HCT116 (cell line): Measurements from ENCODE around the gene LOXHD1. TPM values are rescaled to one million over a fixed set of nuclear protein-coding genes. Genes with fewer than 3 reads are reported as not detected.
A peak's percentile ranks its signal among the peaks of the same experiment; 100 is the strongest.

ENCODE experiments used
- ATAC-seq: fragments of 200-7000 bp; cut with Tn5 transposase; 2 replicates; pipeline ENCODE4 v1.9.1; 2020; ENCODE audit warnings: mild to moderate bottlenecking, moderate library complexity
- BruUV-seq: library from RNA; stranded (reverse); fragments of 400-500 nt; replicated peaks from 2 replicates; lab custom pipeline; 2021; lab: Mats Ljungman, UMichigan
- CTCF ChIA-PET: fragments of 300-600 bp; sonication (Branson Sonifier 250); formaldehyde crosslinking; loops from one replicate; lab custom pipeline; 2021; ENCODE audit warnings: antibody characterized with exemption; lab: Charles Lee
- POLR2A ChIA-PET: fragments of 300-600, 350-600 bp; sonication (Branson Sonifier 250); formaldehyde crosslinking; loops from one replicate; lab custom pipeline; 2021; ENCODE audit warnings: antibody characterized with exemption; lab: Charles Lee
- RAD21 ChIA-PET, 2 experiments: fragments of 300-600 bp; sonication (Branson Sonifier 250); formaldehyde crosslinking; loops; one replicate each; lab custom pipeline; 2023; ENCODE audit warnings: low total read pairs in 2 of 2; ENCODE audit not compliant: uncharacterized antibody in 2 of 2, unreplicated experiment in 2 of 2, low non-redundant PET in 1 of 2; lab: Charles Lee
- DNase-seq: peaks from one replicate; pipeline ENCODE4 v3.0.0-alpha.2; 2010; ENCODE audit warnings: low read depth, low spot score
- H2AFZ ChIP-seq: fragments of 200-600 bp; shearing (Covaris generic), sonication (generic); 2 replicates; pipeline ENCODE4 v1.6.1; 2017; ENCODE audit warnings: low read depth, mixed run types, mixed read lengths, antibody characterized with exemption, low read length; ENCODE audit not compliant: poor library complexity, severe bottlenecking
- H3K27ac ChIP-seq: 2 replicates; pipeline ENCODE4 v1.5.1; 2012; ENCODE audit warnings: low read depth, low read length
- H3K27me3 ChIP-seq: fragments of 200-600 bp; sonication (generic); 2 replicates; pipeline ENCODE4 v1.6.1; 2016; ENCODE audit warnings: mixed run types, low read length, mixed read lengths; ENCODE audit not compliant: insufficient read depth
- H3K36me3 ChIP-seq, 2 experiments: fragments of 200-500 bp in 1 of 2; fragments of 200-600 bp in 1 of 2; sonication (Bioruptor generic) in 1 of 2; sonication (generic) in 1 of 2; 2 replicates each; pipeline versions ENCODE4 v1.5.1 to v1.6.1; 2014 to 2016; ENCODE audit warnings: low read length in 2 of 2, inconsistent platforms in 1 of 2, mixed read lengths in 1 of 2, mixed run types in 1 of 2; ENCODE audit not compliant: insufficient read depth in 2 of 2, control insufficient read depth in 1 of 2
- H3K4me1 ChIP-seq, 2 experiments: fragments of 200-600 bp in 1 of 2; sonication (generic) in 1 of 2; 2 replicates each; pipeline versions ENCODE4 v1.5.1 to v1.6.1; 2012 to 2017; ENCODE audit warnings: low read length in 2 of 2, inconsistent platforms in 1 of 2, mild to moderate bottlenecking in 1 of 2, mixed read lengths in 1 of 2, mixed run types in 1 of 2, moderate library complexity in 1 of 2; ENCODE audit not compliant: insufficient read depth in 2 of 2, control insufficient read depth in 1 of 2
- H3K4me2 ChIP-seq: fragments of 200-600 bp; sonication (generic); 2 replicates; pipeline ENCODE4 v1.6.1; 2017; ENCODE audit warnings: mixed run types, low read length, mixed read lengths
- H3K4me3 ChIP-seq, 2 experiments: fragments of 200-600 bp in 1 of 2; sonication (generic) in 1 of 2; replicated peaks in 1 of 2; 2 replicates each; pipeline ENCODE4 v1.5.1; 2011 to 2016; ENCODE audit warnings: low read length in 2 of 2, control low read depth in 1 of 2, low read depth in 1 of 2, mild to moderate bottlenecking in 1 of 2, mixed read lengths in 1 of 2, mixed run types in 1 of 2
- H3K79me2 ChIP-seq: fragments of 200-600 bp; sonication (generic); 2 replicates; pipeline ENCODE4 v1.6.1; 2017; ENCODE audit warnings: mild to moderate bottlenecking, mixed run types, low read length, moderate library complexity, mixed read lengths; ENCODE audit not compliant: insufficient read depth
- H3K9ac ChIP-seq: fragments of 200-600 bp; sonication (generic); 2 replicates; pipeline ENCODE4 v1.6.1; 2016; ENCODE audit warnings: low read length, mixed read lengths
- H3K9me2 ChIP-seq: fragments of 200-600 bp; sonication (generic), shearing (Covaris generic); 2 replicates; pipeline ENCODE4 v1.6.1; 2017; ENCODE audit warnings: mixed run types, mild to moderate bottlenecking, moderate library complexity; ENCODE audit not compliant: insufficient read depth
- H3K9me3 ChIP-seq, 2 experiments: fragments of 200-500 bp in 1 of 2; fragments of 200-600 bp in 1 of 2; sonication (Bioruptor generic) in 1 of 2; sonication (generic) in 1 of 2; 2 replicates each; pipeline ENCODE4 v1.6.1; 2014 to 2017; ENCODE audit warnings: low read length in 2 of 2, mixed read lengths in 2 of 2, inconsistent platforms in 1 of 2, low read depth in 1 of 2, mild to moderate bottlenecking in 1 of 2, mixed run types in 1 of 2, moderate library complexity in 1 of 2; ENCODE audit not compliant: control insufficient read depth in 1 of 2, insufficient read depth in 1 of 2
- H4K20me1 ChIP-seq: fragments of 200-600 bp; sonication (generic), shearing (Covaris generic); 2 replicates; pipeline ENCODE4 v1.6.1; 2017; ENCODE audit warnings: mixed run types, mild to moderate bottlenecking, moderate library complexity; ENCODE audit not compliant: insufficient read depth
- EZH2 ChIP-seq: fragments of 200-600 bp; sonication (generic); IDR thresholded peaks from 2 replicates; pipeline ENCODE4 v1.6.1; 2017; ENCODE audit warnings: antibody characterized with exemption, mixed run types
- POLR2AphosphoS5 ChIP-seq: IDR thresholded peaks from 2 replicates; pipeline ENCODE4 v1.6.1; 2011; ENCODE audit warnings: mild to moderate bottlenecking, low read depth, low read length, moderate library complexity
- intact Hi-C: fragments of 100-400 bp; cut with micrococcal nuclease; formaldehyde crosslinking; loops from 2 replicates; pipeline ENCODE4 v1.10.0; 2022
- total RNA-seq: library from RNA; stranded (reverse); gene quantifications from one replicate; pipeline ENCODE4 v1.2.1, GENCODE V29; 2021; ENCODE audit not compliant: unreplicated experiment
- TF ChIP-seq, protein P1 (sequence below): IDR thresholded peaks from 2 replicates; pipeline ENCODE4 v1.6.1; 2012; ENCODE audit warnings: low read depth

LOXHD1 gene
- total RNA-seq, 1 experiment from 2014 or later: not detected

GRCh38 chr18:46502444-46502843 lies 154.6 kb downstream of the LOXHD1 start:
- peaks cover 53% of the 10 kb centered on the region for H3K27me3 ChIP-seq
- BruUV-seq: no TSS peak
- no peak overlapping the region for H3K4me2 ChIP-seq
- no peaks in the 10 kb centered on the region for H3K79me2 ChIP-seq
- ChIA-PET RAD21 (no interaction called here), POLR2A (no interaction called here), CTCF (no interaction called here)
- no peak overlapping the region for H2AFZ ChIP-seq
- no peaks in the 10 kb centered on the region for H4K20me1 ChIP-seq
- H3K9me3 ChIP-seq: no peaks in the 10 kb centered on the region
- H3K27ac ChIP-seq: no peak overlapping the region
- intact Hi-C loops: no loop called here
- no peak for ATAC-seq
- TF ChIP-seq, protein P1, sequence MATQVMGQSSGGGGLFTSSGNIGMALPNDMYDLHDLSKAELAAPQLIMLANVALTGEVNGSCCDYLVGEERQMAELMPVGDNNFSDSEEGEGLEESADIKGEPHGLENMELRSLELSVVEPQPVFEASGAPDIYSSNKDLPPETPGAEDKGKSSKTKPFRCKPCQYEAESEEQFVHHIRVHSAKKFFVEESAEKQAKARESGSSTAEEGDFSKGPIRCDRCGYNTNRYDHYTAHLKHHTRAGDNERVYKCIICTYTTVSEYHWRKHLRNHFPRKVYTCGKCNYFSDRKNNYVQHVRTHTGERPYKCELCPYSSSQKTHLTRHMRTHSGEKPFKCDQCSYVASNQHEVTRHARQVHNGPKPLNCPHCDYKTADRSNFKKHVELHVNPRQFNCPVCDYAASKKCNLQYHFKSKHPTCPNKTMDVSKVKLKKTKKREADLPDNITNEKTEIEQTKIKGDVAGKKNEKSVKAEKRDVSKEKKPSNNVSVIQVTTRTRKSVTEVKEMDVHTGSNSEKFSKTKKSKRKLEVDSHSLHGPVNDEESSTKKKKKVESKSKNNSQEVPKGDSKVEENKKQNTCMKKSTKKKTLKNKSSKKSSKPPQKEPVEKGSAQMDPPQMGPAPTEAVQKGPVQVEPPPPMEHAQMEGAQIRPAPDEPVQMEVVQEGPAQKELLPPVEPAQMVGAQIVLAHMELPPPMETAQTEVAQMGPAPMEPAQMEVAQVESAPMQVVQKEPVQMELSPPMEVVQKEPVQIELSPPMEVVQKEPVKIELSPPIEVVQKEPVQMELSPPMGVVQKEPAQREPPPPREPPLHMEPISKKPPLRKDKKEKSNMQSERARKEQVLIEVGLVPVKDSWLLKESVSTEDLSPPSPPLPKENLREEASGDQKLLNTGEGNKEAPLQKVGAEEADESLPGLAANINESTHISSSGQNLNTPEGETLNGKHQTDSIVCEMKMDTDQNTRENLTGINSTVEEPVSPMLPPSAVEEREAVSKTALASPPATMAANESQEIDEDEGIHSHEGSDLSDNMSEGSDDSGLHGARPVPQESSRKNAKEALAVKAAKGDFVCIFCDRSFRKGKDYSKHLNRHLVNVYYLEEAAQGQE: peak; percentile 82
- TF ChIP-seq POLR2AphosphoS5: no peak
- H3K36me3 ChIP-seq: no peaks in the 10 kb centered on the region
- no peak overlapping the region for H3K9ac ChIP-seq
- H3K4me1 ChIP-seq: no peaks in the 10 kb centered on the region
- H3K4me3 ChIP-seq: no peak overlapping the region
- no peaks in the 10 kb centered on the region for H3K9me2 ChIP-seq
- DNase-seq: no peak

GRCh38 chr18:46497129-46497528 lies 159.9 kb downstream of the LOXHD1 start:
- POLR2A ChIA-PET: no interaction called here
- H4K20me1 ChIP-seq: no peaks in the 10 kb centered on the region
- no peaks in the 10 kb centered on the region; the same call in 1 of the 2 replicates for H3K9me2 ChIP-seq
- H3K79me2 ChIP-seq: no peaks in the 10 kb centered on the region
- DNase-seq: no peak
- H3K36me3 ChIP-seq: no peaks in the 10 kb centered on the region
- no peak overlapping the region for H3K9ac ChIP-seq
- CTCF ChIA-PET: no interaction called here
- H3K9me3 ChIP-seq: no peaks in the 10 kb centered on the region
- H3K4me2 ChIP-seq: no peak overlapping the region
- no peak for ATAC-seq
- BruUV-seq: no TSS peak
- TF ChIP-seq, protein P1: peak; percentile 94
- TF ChIP-seq EZH2: no peak
- H2AFZ ChIP-seq: no peak overlapping the region
- H3K4me1 ChIP-seq: no peaks in the 10 kb centered on the region
- intact Hi-C loops: no loop called here
- H3K4me3 ChIP-seq: no peak overlapping the region
- RAD21 ChIA-PET: no interaction called here
- H3K27me3 ChIP-seq: peaks cover 30% of the 10 kb centered on the region
- H3K27ac ChIP-seq: no peak overlapping the region
